Ovary (tissue), 3 donors: ENCODE results near the gene LRRC8A.
"Not testable (repeated sequence)": the region's sequence is repeated elsewhere in the genome, so short reads cannot be mapped to it uniquely, and the experiment has no call there.

Experiments
- CTCF ChIP-seq, 3 donors: fragments of 450-650 bp in 2 of 3; fragments of 200-600 bp in 1 of 3; IDR thresholded peaks; one replicate each; pipeline versions ENCODE4 v1.5.1 to v1.8.0; 2016 to 2022; ENCODE audit warnings: antibody characterized with exemption in 3 of 3, mild to moderate bottlenecking in 1 of 3
- EP300 ChIP-seq: sonication (generic); formaldehyde crosslinking; IDR thresholded peaks from one replicate; pipeline ENCODE4 v1.6.1; 2017; ENCODE audit warnings: antibody characterized with exemption
- POLR2A ChIP-seq: fragments of 450-650 bp; IDR thresholded peaks from one replicate; pipeline ENCODE4 v1.6.1; 2017; ENCODE audit warnings: antibody characterized with exemption, mild to moderate bottlenecking, moderate library complexity
- donor health status: DM: no; HTN: no; CAD: no.

GRCh38 chr9:128851779-128852600 is 29.9 kb upstream of the LRRC8A start:
- TF ChIP-seq POLR2A, EP300: not testable (repeated sequence)
- peak in 2 of 3 donors; percentile 46 to 52 for TF ChIP-seq CTCF (IDR thresholded peaks at IDR 0.05)
